Measurements from ENCODE around the gene METTL22.

GRCh38 chr16:8596581-8596980 lies 24.9 kb upstream of the METTL22 start:
- TF ChIP-seq CTCF (IDR thresholded peaks at IDR 0.05) = no peak
- TF ChIP-seq ZFX (IDR thresholded peaks at IDR 0.05; ENCODE audit: borderline replicate concordance) = no peak

Measured in 22Rv1 (cell line).